GM18951 (cell line): ENCODE measurements around the gene SEC61B.

Experiments used
- POLR2A ChIP-seq: IDR thresholded peaks from 4 replicates; pipeline ENCODE4 v1.6.1; 2011; ENCODE audit warnings: mild to moderate bottlenecking; ENCODE audit not compliant: insufficient read length, insufficient read depth; ENCODE audit errors: extremely low read depth
- in situ Hi-C: fragments of 300-500 bp; cut with MboI; formaldehyde crosslinking; loops from one replicate; pipeline ENCODE4 v1.12.0; 2022; ENCODE audit warnings: low sequenced_read_pairs, mixed read lengths, inconsistent platforms; ENCODE audit not compliant: unreplicated experiment

SEC61B gene

DNA sequence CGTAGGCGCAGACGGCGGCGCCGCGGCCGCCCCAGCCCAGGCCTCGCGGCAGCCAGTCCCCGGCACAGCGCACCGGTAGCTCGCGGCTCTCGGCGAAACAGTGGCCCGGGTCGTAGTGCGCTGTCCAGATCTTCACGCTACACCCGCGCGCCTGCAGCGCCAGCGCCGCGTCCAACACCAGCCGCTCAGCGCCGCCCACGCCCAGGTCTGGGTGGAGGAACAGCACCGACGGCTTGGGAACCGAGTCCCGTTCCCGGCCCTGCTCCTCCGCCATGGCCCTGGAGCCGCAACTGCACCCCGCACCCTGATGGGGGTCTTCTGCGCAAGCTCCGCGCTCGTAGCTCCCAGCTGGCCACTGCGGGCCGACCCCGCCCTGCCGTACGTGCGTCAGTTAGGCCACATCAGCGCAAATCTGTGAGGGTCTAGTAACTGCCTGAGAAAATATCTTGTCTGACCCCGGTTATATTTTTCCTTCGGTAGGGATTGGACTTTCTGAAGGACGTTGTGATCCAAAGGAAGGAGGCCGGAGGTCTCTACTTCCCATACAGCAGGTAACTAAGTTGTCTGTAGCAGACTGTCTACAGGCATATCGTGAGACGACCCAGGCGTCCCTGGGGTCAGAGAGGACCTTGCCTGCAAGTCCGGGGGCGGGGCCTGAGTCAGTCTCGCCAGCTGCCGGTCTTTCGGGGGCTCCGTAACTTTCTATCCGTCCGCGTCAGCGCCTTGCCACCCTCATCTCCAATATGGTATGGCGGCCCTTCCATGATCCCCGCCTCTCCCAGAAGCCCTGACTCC is at the start of gene SEC61B, which contains the start of gene ALG2:
Gene SEC61B, plus strand, starts transcription at position 662 of the 795 bp plus-strand sequence. Its CDS starts 82 bp downstream, at position 744.
Gene ALG2, minus strand, starts transcription at position 322 of the 795 bp plus-strand sequence. Its CDS starts 48 bp downstream, at position 274.
- peak; percentile 97 for TF ChIP-seq POLR2A
- in situ Hi-C loops: no loop called here

DNA sequence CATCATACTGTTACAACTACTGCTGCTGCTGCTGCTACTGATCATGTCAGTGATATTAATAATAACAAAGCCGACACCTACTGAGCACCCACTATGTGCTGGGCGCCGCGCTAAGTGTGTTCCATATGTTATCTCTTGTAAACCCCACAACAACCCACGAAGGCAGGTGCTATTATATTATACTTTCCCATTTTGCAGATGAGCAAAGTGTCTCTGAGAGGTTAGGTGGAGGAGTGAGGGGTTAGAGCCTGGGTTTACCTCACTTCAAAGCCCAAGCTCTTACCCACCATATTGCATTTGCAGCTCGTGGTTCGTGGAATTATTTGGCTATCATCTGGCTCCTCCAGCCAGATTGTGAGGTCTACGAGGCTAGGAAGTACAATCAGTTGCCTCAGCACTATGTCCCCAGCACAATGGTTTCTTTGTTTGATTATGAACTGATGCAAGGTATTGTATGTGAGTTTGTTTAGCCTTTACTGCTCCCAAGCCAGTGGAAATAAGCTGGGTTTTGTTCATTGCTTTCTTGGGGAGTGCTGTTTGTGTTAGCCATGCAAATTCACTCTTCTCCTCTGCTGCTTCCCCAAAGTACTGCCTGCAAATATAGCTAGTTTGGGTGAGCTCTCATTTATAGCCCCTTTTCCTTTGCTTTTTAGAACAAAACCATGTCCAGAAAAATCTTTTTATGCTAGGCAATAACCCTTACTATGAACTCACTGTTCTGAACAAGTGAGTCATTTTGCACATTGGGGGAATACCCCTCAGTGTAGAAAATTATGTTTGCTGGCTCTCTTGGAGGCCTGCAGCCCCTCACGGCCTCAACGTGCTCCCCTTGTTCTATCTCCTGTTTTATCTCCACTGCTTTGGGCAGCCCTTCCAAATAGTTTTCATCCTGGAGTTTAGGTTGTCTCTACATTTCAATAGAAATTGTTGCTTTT is 48.2 kb upstream of the SEC61B start:
- in situ Hi-C loops: loop anchor here (25.0 kb wide), 1 partner anchor 1413 kb away; the partner anchor contains the start of gene CAVIN4
- no peak for TF ChIP-seq POLR2A

DNA sequence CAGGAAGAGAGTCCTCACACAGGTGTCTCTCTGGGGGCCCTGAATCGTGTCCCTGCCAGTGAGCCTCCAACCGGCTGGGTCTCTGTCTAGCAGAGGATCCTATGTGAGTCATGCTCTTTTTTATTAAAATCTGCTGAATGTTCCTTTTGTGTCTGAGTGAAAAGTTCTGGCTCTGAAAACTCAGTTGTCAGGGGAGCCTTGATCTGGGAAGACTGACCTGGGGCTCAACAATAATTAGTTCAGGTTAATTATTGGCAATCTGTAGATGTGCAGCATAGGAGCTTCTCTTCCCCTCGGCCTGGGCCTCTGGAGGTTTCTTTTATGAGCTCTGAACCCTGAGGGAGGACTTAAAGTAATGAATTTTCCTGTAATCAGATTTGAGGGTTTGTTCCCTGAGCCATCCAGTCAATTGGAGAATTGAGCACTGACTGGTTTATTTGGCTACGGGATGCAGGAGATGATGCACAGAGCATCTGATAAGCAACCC is 45.5 kb upstream of the SEC61B start:
- no peak for TF ChIP-seq POLR2A
- in situ Hi-C loops: loop anchor here (25.0 kb wide), 2 partner anchors 636 to 836 kb away; partner anchors contain the start of gene NR4A3

DNA sequence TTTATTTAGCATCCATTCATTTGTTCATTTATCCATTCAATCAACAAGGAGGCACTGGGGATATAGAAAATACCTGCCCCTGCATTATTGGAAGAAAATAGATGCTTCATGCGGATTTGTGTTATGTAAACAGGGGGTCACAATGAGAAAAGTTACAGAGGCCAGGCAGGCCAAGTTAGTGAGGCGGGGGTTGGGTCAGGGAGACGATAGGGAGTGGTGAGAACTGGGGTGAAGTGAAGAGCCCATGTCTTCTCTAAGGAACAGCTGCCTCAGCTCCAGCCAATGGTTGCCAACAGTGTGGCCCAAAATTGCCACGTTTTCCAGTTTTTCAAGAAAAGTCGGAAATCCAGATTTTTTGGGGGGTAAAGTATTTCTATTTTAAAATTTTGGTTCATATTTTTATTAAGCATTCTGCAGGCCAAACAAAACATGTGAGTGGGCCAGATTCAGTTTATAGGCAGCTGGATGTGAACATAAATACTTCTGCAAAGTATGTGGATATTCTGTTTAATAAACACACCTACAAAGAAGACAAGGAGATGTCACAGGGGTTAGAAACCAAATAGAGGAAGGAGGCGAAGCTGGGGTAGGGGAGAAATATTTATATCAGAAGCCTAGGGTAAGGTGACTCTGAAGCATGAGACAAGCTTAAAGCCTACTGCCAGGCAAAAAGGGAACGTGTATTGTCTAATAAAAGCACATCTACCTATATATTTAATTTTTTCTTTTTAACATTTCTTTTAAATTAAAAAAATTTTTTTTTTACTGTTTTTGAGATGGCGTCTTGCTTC is 44.3 kb upstream of the SEC61B start:
- no peak for TF ChIP-seq POLR2A
- in situ Hi-C loops: loop anchor here (25.0 kb wide), 2 partner anchors 635 to 835 kb away; partner anchors contain the start of gene NR4A3

DNA sequence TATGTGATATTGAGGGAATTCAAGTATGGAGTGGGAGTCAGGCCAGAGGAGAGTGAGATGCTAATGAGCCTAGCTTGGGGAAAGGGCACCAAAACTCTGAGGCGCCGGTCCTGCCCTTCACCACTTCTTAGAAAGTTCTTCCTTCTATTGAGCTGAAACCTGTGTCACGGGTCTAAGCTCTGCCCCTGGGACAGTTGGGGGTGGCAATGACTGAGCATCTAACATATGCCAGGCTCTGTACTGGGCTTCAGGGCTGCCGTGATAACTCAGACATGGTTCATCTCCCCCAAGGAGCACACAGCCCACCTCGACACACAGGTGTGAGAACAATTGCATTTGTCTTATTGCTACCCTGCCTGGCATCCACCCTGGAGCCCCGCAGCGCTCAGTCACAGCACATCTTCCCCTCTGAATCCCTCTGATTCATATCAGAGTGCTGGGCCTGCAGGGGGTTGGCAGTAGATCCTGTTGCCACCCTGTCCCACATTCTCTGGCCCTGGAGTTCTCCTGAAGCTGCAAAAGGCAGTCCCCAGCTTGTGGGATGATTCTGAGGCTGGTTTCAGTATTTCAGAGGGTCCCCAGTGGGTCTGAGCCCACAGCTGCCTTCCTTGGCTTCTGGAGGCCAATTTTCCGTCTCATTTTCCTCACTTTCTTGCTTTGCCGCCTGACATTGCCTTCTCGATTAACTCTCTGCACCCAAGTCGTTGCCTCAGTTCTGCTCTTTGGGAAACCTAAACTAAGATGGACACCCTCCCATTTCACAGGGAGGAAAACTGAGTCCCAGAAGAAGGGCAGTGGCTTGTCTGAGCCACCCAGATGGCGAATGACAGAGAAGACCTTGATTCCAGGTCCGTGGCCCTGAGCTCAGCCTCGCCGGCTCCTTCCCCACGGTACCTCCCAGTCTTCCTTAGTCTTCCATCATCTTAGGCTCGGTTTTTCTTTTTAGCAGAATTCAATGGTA is 42.9 kb upstream of the SEC61B start:
- in situ Hi-C loops: loop anchor here (25.0 kb wide), 2 partner anchors 633 to 833 kb away; partner anchors contain the start of gene NR4A3
- no peak for TF ChIP-seq POLR2A

DNA sequence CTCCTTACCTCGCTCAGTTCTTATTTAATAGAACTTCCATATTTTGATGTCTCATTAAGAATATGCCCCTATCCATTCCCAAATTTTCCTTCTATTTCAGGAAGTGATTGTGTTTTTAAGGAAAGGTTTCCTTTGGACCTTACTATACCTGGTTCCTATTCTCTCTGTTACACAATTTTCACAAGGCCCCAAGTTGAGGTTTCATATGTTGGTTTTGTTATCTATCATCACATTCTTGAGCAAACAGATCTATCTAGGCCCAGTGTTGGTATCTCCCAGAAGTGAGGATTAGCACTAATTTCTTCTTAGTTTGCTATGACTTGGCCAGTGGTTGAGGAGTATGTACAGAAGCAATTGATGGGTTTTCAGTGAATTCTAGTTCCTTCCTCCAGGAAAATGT is 41.9 kb upstream of the SEC61B start:
- no peak for TF ChIP-seq POLR2A
- in situ Hi-C loops: loop anchor here (25.0 kb wide), 2 partner anchors 632 to 832 kb away; partner anchors contain the start of gene NR4A3

DNA sequence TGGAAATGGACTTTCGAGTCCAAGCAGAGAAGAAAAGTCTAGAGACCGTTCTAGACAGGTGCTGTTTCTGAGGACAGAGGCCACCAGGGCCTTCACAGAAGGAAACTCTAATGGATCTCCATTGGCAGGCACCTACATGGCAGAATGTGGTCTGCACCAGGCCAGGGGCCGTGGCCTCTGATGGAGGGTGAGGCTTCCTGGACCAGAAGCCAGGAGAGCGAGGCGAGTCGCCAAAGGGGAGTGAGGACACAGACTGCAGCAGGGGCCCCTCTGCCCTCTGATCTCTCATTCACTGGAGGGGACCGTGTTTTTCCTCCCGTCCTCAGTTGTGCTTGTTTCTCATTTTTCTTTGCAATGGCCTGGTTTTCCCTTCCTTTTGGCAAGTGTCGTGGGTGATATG is 41.4 kb upstream of the SEC61B start:
- no peak for TF ChIP-seq POLR2A
- in situ Hi-C loops: loop anchor here (25.0 kb wide), 2 partner anchors 632 to 832 kb away; partner anchors contain the start of gene NR4A3

DNA sequence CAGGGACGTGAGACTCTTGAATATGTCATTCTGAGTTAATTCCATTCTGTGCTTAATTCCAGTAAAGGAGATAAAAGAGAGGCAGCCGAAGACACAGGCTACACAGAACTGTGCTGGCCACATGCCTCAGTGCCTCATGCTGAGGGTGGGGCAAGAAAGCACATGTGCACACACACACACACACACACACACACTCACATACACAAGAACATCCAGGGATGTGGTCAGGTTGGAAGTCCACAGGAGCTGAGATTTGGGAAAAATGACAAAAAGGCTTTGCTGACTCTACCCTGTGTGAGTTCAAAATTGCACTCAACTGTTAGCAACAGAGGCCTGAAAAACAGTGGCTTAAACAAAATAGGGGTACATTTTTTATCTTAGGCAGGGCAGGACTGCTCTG is 40.9 kb upstream of the SEC61B start:
- no peak for TF ChIP-seq POLR2A
- in situ Hi-C loops: loop anchor here (25.0 kb wide), 2 partner anchors 631 to 831 kb away; partner anchors contain the start of gene NR4A3

DNA sequence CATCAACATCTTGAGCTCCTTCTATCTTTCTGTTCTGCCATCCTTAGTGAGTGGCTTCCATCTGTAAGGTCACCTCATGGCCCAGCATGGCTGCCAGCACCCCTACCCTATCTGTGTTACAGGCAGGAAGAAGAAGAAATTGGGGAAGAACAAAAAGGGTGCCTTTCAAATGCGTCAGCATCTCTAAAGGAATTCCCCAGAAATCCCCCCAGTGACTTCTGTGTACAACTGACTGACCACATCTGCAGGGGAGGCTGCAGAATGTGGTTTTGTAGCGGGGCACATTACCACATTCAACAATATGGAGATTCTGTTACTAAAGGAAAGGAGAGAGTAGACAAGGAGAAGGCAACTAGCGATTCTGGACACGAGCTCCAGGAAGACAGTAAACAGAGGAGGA is 40.5 kb upstream of the SEC61B start:
- TF ChIP-seq POLR2A: no peak

DNA sequence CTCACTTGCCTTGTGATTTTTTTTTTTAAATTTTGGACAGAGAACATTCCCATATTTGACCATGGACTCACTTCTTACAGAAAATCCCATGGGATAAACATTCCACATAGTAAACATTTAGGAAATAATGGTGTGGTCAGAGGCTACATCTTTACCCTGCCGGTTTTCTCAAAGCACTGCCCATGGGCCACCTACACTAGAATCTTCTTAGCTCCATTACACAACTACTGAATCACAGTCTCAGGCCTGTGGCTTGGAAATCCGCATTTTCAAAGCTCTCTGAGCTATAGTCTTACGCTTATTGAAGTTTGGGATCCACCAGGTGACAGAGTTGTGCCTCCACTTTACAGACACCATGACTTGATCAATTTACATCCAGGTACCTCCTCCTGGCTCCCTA is 39.7 kb upstream of the SEC61B start:
- TF ChIP-seq POLR2A: no peak
- in situ Hi-C loops: loop anchor here (25.0 kb wide), 2 partner anchors 630 to 830 kb away; partner anchors contain the start of gene NR4A3

More for the DNA sequence above, 40.5 kb upstream of the SEC61B start:
- in situ Hi-C loops: loop anchor here (25.0 kb wide), 2 partner anchors 631 to 831 kb away; partner anchors contain the start of gene NR4A3

DNA sequence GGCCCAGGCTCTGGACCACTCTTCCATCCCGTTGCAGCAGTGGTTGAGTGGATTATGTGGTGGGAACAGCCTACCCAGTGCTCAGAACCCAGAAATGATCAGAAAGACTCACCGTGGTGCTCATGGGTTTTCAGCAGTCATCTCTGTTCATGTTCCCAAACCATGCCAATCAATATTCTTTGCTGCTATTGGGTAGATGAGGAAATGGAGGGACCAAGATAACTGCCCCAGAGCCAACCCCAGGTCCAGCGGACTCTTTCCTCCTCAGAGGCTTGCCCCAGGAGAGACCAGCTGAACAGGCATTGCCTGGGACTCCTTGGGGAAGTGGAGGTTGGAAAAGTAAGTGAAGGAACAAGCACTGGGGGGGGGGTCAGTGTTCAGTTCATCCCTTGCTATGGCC is 38.5 kb upstream of the SEC61B start:
- TF ChIP-seq POLR2A: no peak
- in situ Hi-C loops: loop anchor here (25.0 kb wide), 2 partner anchors 629 to 829 kb away; partner anchors contain the start of gene NR4A3
